Measurements from ENCODE around the gene YTHDC1.

Gene YTHDC1

GRCh38 chr4:68278029-68278428, 71.9 kb downstream of the YTHDC1 start:
- H3K36me3 ChIP-seq: no peaks in the 10 kb centered on the region
- no peak overlapping the region for H3K4me3 ChIP-seq (ENCODE audit: low read depth, low read length)
- no peak for TF ChIP-seq CTCF (IDR thresholded peaks at IDR 0.05; ENCODE audit: low read depth, low read length)
- no peak for DNase-seq
- H3K9me3 ChIP-seq: no peaks in the 10 kb centered on the region
- H3K4me1 ChIP-seq: no peaks in the 10 kb centered on the region
- H3K27me3 ChIP-seq: peaks cover 7% of the 10 kb centered on the region

- no peak overlapping the region for H3K4me3 ChIP-seq (ENCODE audit: low read depth, low read length)
- peaks cover 11% of the 10 kb centered on the region for H3K27me3 ChIP-seq
- no peaks in the 10 kb centered on the region for H3K36me3 ChIP-seq
- no peak for TF ChIP-seq CTCF (IDR thresholded peaks at IDR 0.05; ENCODE audit: low read depth, low read length)
- H3K9me3 ChIP-seq: no peaks in the 10 kb centered on the region
- no peaks in the 10 kb centered on the region for H3K4me1 ChIP-seq
- DNase-seq: no peak
Measured at GRCh38 chr4:68277627-68278026, 72.3 kb downstream of the YTHDC1 start.

GRCh38 chr4:68272860-68273259, 77.0 kb downstream of the YTHDC1 start:
- Histone ChIP-seq H3K4me1 (no peaks in the 10 kb centered on the region), H3K9me3 (no peaks in the 10 kb centered on the region), H3K27me3 (peaks cover 14% of the 10 kb centered on the region), H3K4me3 (ENCODE audit: low read depth, low read length) (no peak overlapping the region), H3K36me3 (no peaks in the 10 kb centered on the region)
- no peak for TF ChIP-seq CTCF (IDR thresholded peaks at IDR 0.05; ENCODE audit: low read depth, low read length)
- no peak for DNase-seq

GRCh38 chr4:68272380-68272779, 77.5 kb downstream of the YTHDC1 start:
- no peaks in the 10 kb centered on the region for H3K4me1 ChIP-seq
- peak overlapping the region; percentile 19; the same call in 1 of the 2 replicates for H3K4me3 ChIP-seq (ENCODE audit: low read depth, low read length)
- no peaks in the 10 kb centered on the region for H3K9me3 ChIP-seq
- no peak for DNase-seq
- H3K27me3 ChIP-seq: peaks cover 14% of the 10 kb centered on the region
- no peak for TF ChIP-seq CTCF (IDR thresholded peaks at IDR 0.05; ENCODE audit: low read depth, low read length)
- no peaks in the 10 kb centered on the region for H3K36me3 ChIP-seq

- peaks cover 14% of the 10 kb centered on the region for H3K27me3 ChIP-seq
- H3K36me3 ChIP-seq: no peaks in the 10 kb centered on the region
- H3K4me1 ChIP-seq: no peaks in the 10 kb centered on the region
- peak overlapping the region; percentile 19; the same call in 1 of the 2 replicates for H3K4me3 ChIP-seq (ENCODE audit: low read depth, low read length)
- TF ChIP-seq CTCF (IDR thresholded peaks at IDR 0.05; ENCODE audit: low read depth, low read length): peak; percentile 63
- no peaks in the 10 kb centered on the region for H3K9me3 ChIP-seq
- no peak for DNase-seq
Measured at GRCh38 chr4:68271851-68272357, 78.0 kb downstream of the YTHDC1 start.

- Histone ChIP-seq H3K4me1 (no peaks in the 10 kb centered on the region), H3K4me3 (ENCODE audit: low read depth, low read length) (no peak overlapping the region), H3K27me3 (peaks cover 3% of the 10 kb centered on the region), H3K36me3 (no peaks in the 10 kb centered on the region), H3K9me3 (no peaks in the 10 kb centered on the region)
- DNase-seq: no peak
- no peak for TF ChIP-seq CTCF (IDR thresholded peaks at IDR 0.05; ENCODE audit: low read depth, low read length)
Measured at GRCh38 chr4:68267433-68267944, 82.4 kb downstream of the YTHDC1 start.
